ENCODE results near the gene LECT2. TPM values are rescaled to one million over a fixed set of nuclear protein-coding genes. Genes with fewer than 3 reads are reported as not detected.

LECT2 gene
- total RNA-seq, 1 donor from 2014 or later = not detected

DNA sequence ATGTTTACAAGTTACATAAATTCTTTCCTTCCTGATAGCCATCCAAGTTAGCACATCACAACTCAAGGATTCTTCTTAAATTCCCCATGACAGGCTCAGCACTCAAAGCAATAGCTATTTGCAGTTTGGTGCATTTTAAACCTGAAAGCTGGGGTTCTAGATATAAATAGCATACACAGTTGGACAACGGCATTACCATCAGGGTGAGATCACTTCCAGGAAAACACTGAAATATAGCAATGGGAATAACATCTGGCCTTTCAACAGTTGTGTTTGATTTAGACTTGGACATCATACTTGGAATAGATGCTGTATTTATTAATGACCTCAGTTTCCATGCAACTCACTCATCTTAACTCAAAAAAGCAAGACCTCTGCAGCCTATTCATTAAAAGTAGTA lies 24.7 kb upstream of the LECT2 start:
- H3K27ac Mint-ChIP-seq (ENCODE audit: unreplicated experiment) = peak overlapping the region; percentile 3
- no peak for DNase-seq (ENCODE audit: low spot score)
- peaks cover 21% of the 10 kb centered on the region for H3K4me1 Mint-ChIP-seq (ENCODE audit: low read depth)

DNA sequence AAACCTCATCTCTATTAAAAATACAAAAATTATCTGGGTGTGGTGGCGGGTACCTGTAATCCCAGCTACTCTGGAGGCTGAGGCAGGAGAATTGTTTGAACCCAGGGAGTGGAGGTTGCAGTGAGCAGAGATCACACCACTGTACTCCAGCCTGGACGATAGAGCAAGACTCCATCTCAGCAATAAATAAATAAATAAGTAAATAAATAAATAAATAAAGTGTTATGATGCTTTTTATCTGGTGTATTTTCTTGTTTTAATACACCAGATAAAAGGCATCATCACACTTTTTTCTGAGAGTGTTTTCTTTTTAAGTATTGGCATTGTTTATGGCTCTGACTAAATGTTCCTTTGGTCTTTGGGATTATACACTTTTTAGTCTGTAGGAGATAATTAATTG lies 24.2 kb upstream of the LECT2 start:
- DNase-seq (ENCODE audit: low spot score) = no peak
- Mint-ChIP-seq H3K27ac (ENCODE audit: unreplicated experiment) (no peak overlapping the region), H3K4me3 (ENCODE audit: unreplicated experiment) (no peak overlapping the region), H3K4me1 (ENCODE audit: low read depth) (peaks cover 23% of the 10 kb centered on the region), H3K27me3 (ENCODE audit: low read depth) (no peaks in the 10 kb centered on the region), H3K36me3 (ENCODE audit: low read depth) (peaks cover 3% of the 10 kb centered on the region), H3K9me3 (ENCODE audit: low read depth) (no peaks in the 10 kb centered on the region)
- TF ChIP-seq, protein P1, sequence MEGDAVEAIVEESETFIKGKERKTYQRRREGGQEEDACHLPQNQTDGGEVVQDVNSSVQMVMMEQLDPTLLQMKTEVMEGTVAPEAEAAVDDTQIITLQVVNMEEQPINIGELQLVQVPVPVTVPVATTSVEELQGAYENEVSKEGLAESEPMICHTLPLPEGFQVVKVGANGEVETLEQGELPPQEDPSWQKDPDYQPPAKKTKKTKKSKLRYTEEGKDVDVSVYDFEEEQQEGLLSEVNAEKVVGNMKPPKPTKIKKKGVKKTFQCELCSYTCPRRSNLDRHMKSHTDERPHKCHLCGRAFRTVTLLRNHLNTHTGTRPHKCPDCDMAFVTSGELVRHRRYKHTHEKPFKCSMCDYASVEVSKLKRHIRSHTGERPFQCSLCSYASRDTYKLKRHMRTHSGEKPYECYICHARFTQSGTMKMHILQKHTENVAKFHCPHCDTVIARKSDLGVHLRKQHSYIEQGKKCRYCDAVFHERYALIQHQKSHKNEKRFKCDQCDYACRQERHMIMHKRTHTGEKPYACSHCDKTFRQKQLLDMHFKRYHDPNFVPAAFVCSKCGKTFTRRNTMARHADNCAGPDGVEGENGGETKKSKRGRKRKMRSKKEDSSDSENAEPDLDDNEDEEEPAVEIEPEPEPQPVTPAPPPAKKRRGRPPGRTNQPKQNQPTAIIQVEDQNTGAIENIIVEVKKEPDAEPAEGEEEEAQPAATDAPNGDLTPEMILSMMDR (IDR thresholded peaks at IDR 0.05) = no peak

More for the DNA sequence above, 24.7 kb upstream of the LECT2 start:
- peaks cover 3% of the 10 kb centered on the region for H3K36me3 Mint-ChIP-seq (ENCODE audit: low read depth)
- no peaks in the 10 kb centered on the region for H3K9me3 Mint-ChIP-seq (ENCODE audit: low read depth)
- no peak overlapping the region for H3K4me3 Mint-ChIP-seq (ENCODE audit: unreplicated experiment)
- TF ChIP-seq, protein P1 (IDR thresholded peaks at IDR 0.05) = no peak
- H3K27me3 Mint-ChIP-seq (ENCODE audit: low read depth) = no peaks in the 10 kb centered on the region

DNA sequence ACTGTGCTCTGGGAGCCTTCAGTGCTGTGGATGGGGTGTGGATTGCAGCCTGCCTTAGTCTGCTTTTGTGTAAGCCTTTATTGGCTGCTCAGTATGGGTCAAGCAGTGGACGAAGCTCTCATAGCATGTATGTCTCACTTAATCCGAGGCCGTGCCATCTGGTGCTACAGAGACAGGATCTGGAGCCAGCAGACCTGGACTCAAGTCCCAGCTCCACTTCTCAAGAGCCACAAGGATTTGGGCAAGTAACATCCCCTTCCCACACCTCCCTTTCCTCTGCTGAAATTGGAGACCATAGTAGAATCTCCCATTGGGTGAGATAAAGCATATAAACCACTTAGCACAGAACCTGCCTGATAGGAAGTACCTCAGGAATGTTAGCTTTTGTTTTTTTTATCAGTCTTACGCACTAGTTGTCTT lies 23.4 kb upstream of the LECT2 start:
- Mint-ChIP-seq H3K4me1 (ENCODE audit: low read depth) (peaks cover 29% of the 10 kb centered on the region), H3K9me3 (ENCODE audit: low read depth) (no peaks in the 10 kb centered on the region), H3K27me3 (ENCODE audit: low read depth) (no peaks in the 10 kb centered on the region), H3K27ac (ENCODE audit: unreplicated experiment) (no peak overlapping the region), H3K4me3 (ENCODE audit: unreplicated experiment) (no peak overlapping the region), H3K36me3 (ENCODE audit: low read depth) (peaks cover 3% of the 10 kb centered on the region)
- TF ChIP-seq, protein P1 (IDR thresholded peaks at IDR 0.05) = no peak
- DNase-seq (ENCODE audit: low spot score) = no peak

DNA sequence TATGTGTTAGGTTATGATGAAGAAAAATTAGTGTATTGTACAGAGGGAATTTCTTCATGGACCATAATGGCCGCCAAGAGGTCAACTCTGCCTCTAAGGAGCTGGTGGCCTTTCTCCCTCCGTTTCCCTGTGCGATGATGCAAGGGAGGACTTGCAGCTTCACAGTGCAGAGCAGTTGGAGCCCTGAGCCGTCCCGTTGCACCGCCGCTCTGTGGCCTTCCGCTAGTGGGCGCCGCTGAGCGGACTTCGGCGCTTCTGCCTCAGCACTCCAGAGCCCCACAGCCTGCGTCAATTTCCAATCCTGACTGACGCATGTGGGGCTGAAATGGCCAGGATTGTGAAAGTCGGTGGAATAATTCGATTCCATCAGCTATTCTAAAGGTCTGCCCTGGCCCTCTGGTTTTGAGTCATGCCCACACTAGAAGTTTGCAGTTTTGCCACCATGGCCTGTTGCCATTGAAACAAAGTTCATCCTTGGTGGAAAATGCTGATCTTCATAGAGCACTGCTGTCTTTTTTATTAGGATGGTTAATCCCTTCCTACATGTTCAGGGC lies 22.7 kb upstream of the LECT2 start:
- no peak for DNase-seq (ENCODE audit: low spot score)
- TF ChIP-seq, protein P1 (IDR thresholded peaks at IDR 0.05) = peak; percentile 37
- peaks cover 29% of the 10 kb centered on the region for H3K4me1 Mint-ChIP-seq (ENCODE audit: low read depth)
- H3K27ac Mint-ChIP-seq (ENCODE audit: unreplicated experiment) = no peak overlapping the region
- H3K9me3 Mint-ChIP-seq (ENCODE audit: low read depth) = no peaks in the 10 kb centered on the region
- no peak overlapping the region for H3K4me3 Mint-ChIP-seq (ENCODE audit: unreplicated experiment)
- no peaks in the 10 kb centered on the region for H3K27me3 Mint-ChIP-seq (ENCODE audit: low read depth)
- peaks cover 3% of the 10 kb centered on the region for H3K36me3 Mint-ChIP-seq (ENCODE audit: low read depth)

DNA sequence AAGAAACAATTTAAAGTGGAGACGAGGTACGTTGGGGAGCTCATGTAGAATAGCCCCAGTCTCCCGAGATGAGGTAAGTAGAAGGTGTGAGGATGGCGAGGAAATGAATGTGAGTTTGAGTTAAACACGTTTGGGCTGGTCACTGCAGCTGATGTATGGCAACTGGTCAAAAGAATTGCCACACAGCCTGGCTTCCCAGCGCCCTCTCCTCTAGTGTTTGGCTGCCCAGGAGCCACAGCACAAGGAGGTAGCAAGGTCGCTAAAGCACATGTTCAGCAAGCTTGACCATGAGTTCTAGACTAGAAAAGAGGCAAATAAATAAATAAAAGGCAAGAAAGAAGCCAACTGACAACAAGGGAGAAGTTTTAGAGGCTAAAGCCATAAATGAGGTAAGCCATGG lies 21.4 kb upstream of the LECT2 start:
- Mint-ChIP-seq H3K27me3 (ENCODE audit: low read depth) (no peaks in the 10 kb centered on the region), H3K4me3 (ENCODE audit: unreplicated experiment) (no peak overlapping the region), H3K9me3 (ENCODE audit: low read depth) (peaks cover under 1% of the 10 kb centered on the region), H3K27ac (ENCODE audit: unreplicated experiment) (no peak overlapping the region), H3K4me1 (ENCODE audit: low read depth) (peaks cover 29% of the 10 kb centered on the region), H3K36me3 (ENCODE audit: low read depth) (peaks cover 2% of the 10 kb centered on the region)
- no peak for DNase-seq (ENCODE audit: low spot score)
- TF ChIP-seq, protein P1 (IDR thresholded peaks at IDR 0.05) = no peak

Measured in chondrocyte (in vitro differentiated cells).